Heart right ventricle (tissue), 16 donors: ENCODE measurements around the gene PRR14L. TPM values are rescaled to one million over a fixed set of nuclear protein-coding genes. Genes with fewer than 3 reads are reported as not detected.
A peak's percentile ranks its signal among the peaks of the same experiment; 100 is the strongest.

Source experiments
- ATAC-seq, 8 donors: fragments of 200-7000 bp; cut with Tn5 transposase; one replicate each; pipeline ENCODE4 v1.9.1; 2020; ENCODE audit warnings: mild to moderate bottlenecking in 8 of 8, moderate library complexity in 8 of 8, moderate number of reproducible peaks in 1 of 8
- DNase-seq, 2 donors: peaks; one replicate each; pipeline ENCODE4 v3.0.0-alpha.2; 2020
- H3K27ac ChIP-seq, 10 donors: fragments of 200-600 bp; sonication (generic) in 2 of 10; one replicate each; pipeline versions ENCODE4 v1.5.0 to v1.8.0; 2020 to 2022; ENCODE audit warnings: mild to moderate bottlenecking in 3 of 10
- H3K27me3 ChIP-seq, 7 donors: fragments of 200-600 bp; one replicate each; pipeline ENCODE4 v1.8.0; 2021 to 2022; ENCODE audit warnings: mild to moderate bottlenecking in 2 of 7
- H3K36me3 ChIP-seq, 9 donors: fragments of 200-600 bp; sonication (generic) in 1 of 9; one replicate each; pipeline versions ENCODE4 v1.5.0 to v1.8.0; 2020 to 2022; ENCODE audit warnings: mild to moderate bottlenecking in 2 of 9
- H3K4me1 ChIP-seq, 9 donors: fragments of 200-600 bp; sonication (generic) in 1 of 9; one replicate each; pipeline versions ENCODE4 v1.5.0 to v1.8.0; 2020 to 2022; ENCODE audit warnings: mild to moderate bottlenecking in 4 of 9
- H3K4me3 ChIP-seq, 10 donors: fragments of 200-600 bp; sonication (generic) in 2 of 10; one replicate each; pipeline versions ENCODE4 v1.5.0 to v1.8.0; 2020 to 2022; ENCODE audit warnings: mild to moderate bottlenecking in 7 of 10, moderate library complexity in 2 of 10
- H3K9me3 ChIP-seq, 11 donors: fragments of 200-600 bp in 10 of 11; sonication (generic) in 2 of 11; one replicate each; pipeline versions ENCODE4 v1.5.0 to v1.8.0; 2013 to 2022; ENCODE audit warnings: mild to moderate bottlenecking in 2 of 11, control low read depth in 1 of 11, moderate library complexity in 1 of 11
- WGBS, 2 donors: extraction: QIAGEN DNeasy Blood & Tissue Kit; methylation state at CpG; one replicate each; pipeline ENCODE4 v1.1.7; 2013; ENCODE audit warnings: inconsistent platforms in 1 of 2; 5-methylcytosine and 5-hydroxymethylcytosine counted together
- intact Hi-C, 10 donors: fragments of 100-400 bp; cut with DNase I; formaldehyde crosslinking; loops; one replicate each; pipeline versions ENCODE4 v1.11.1 to v1.14.2; 2022
- polyA plus RNA-seq, 2 donors: library from polyadenylated mRNA; stranded (reverse); fragments of 200-250 nt; gene quantifications; one replicate each; pipeline ENCODE4 v1.2.3, GENCODE V29; 2013
- total RNA-seq, 10 donors: library from RNA; stranded (reverse); fragmentation: NEBNext Ultra II Directional in 3 of 10; extraction: Animal tissue kit (Norgen Biotek cat#: 25700) in 3 of 10; gene quantifications; one replicate each; pipeline versions ENCODE4 v1.2.1 to v1.2.4, GENCODE V29; 2021 to 2023
- TF ChIP-seq, protein P1 (sequence below), 9 donors: fragments of 200-600 bp; sonication (generic) in 2 of 9; IDR thresholded peaks; one replicate each; pipeline versions ENCODE4 v1.5.0 to v1.8.0; 2021 to 2022; ENCODE audit warnings: antibody characterized with exemption in 9 of 9, mild to moderate bottlenecking in 5 of 9, moderate library complexity in 1 of 9
- donor health status: Arrhythmogenic right ventricular cardiomyopathy.
- donor health status: ischemic (EF 13 %, LVEDD 7.1; RV severe dilation, severe dysfunction).
- donor health status: healthy with polysubstance abuse.
- donor health status: DM: no; HTN: yes; CAD: no.
- donor health status: DM: no; HTN: no; CAD: no.
- donor health status: ischemic (EF 25% LVEDD 6.9; RV normal size, moderate dysfunction).
- donor health status: ischemic (EF 25% LVEDD 5.7; RV mildly dilated, moderate dysfunction).
- donor health status: healthy.
- donor health status: DM: yes; HTN: yes; CAD: no.
- donor health status: Ischemic cardiomyopathy.
- donor health status: ischemic (EF 35%, LVEDD 5.7; RV mildly dilated, moderate dysfunction).
- donor health status: nonischemic (EF 11% LVEDD 7.7; RV severe dilation, severe dysfunction).
- donor health status: DM: yes; HTN: yes; CAD: no.
- donor health status: PGD.
- donor health status: ischemic (EF 29% LVEDD 5.4; RV normal size, mild dysfunction).
- donor health status: nonischemic (EF 23%, LVEDD 6.1; RV moderate dilation, normal function).

The PRR14L gene
- total and polyA plus RNA-seq, 12 donors, result 4.0 to 19.6 (median 17.0) TPM

GRCh38 chr22:31631436-31631835 is 118.5 kb downstream of the PRR14L start:
- TF ChIP-seq, protein P1, sequence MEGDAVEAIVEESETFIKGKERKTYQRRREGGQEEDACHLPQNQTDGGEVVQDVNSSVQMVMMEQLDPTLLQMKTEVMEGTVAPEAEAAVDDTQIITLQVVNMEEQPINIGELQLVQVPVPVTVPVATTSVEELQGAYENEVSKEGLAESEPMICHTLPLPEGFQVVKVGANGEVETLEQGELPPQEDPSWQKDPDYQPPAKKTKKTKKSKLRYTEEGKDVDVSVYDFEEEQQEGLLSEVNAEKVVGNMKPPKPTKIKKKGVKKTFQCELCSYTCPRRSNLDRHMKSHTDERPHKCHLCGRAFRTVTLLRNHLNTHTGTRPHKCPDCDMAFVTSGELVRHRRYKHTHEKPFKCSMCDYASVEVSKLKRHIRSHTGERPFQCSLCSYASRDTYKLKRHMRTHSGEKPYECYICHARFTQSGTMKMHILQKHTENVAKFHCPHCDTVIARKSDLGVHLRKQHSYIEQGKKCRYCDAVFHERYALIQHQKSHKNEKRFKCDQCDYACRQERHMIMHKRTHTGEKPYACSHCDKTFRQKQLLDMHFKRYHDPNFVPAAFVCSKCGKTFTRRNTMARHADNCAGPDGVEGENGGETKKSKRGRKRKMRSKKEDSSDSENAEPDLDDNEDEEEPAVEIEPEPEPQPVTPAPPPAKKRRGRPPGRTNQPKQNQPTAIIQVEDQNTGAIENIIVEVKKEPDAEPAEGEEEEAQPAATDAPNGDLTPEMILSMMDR (IDR thresholded peaks at IDR 0.05), result no peak
- H3K27ac ChIP-seq, result peak overlapping the region in 9 of 10 donors; percentile 86 to 97 (median 94)
- ATAC-seq (no peak), DNase-seq (no peak)
- H3K4me3 ChIP-seq, result peak overlapping the region in 7 of 10 donors; percentile 77 to 93 (median 81)
- intact Hi-C loops, result loop anchor here in 7 of 10 donors (5.0 to 10.0 kb wide), 5 partner anchors 69 to 287 kb away; partner anchors contain the start of gene PATZ1 (in 3 of the 7)
- WGBS, 2 donors, result 83 to 88% methylated on average over 9 of the region's 9 CpGs
- peaks cover 14 to 71% (median 38%) of the 10 kb centered on the region in 9 donors for H3K4me1 ChIP-seq
- H3K9me3 ChIP-seq, result no peaks in the 10 kb centered on the region
- H3K27me3 ChIP-seq, result no peaks in the 10 kb centered on the region
- H3K36me3 ChIP-seq, result peaks cover 0 to 13% (median 0%) of the 10 kb centered on the region in 9 donors

Other genes starting within 250 kb of the PRR14L start
- 10 to 100 TPM; 16.3 to 30.0 (median 18.7) TPM for gene PISD, start 87.9 kb downstream of the PRR14L start, total RNA-seq
- 10 to 100 TPM; 15.5 to 20.6 TPM for gene PISD, start 87.9 kb downstream of the PRR14L start, polyA plus RNA-seq
- gene DEPDC5, start 3.9 kb upstream of the PRR14L start, total RNA-seq, result 10 to 100 TPM; 11.1 to 19.1 (median 15.1) TPM
- gene DEPDC5, start 3.9 kb upstream of the PRR14L start, polyA plus RNA-seq, result 1 to 10 TPM; 6.2 to 7.8 TPM
- 100 to 1,000 TPM in 2 of 10 donors, 10 to 100 TPM in 8; 57.7 to 115 (median 75.8) TPM for gene YWHAH, start 194.4 kb upstream of the PRR14L start, total RNA-seq
- 10 to 100 TPM; 38.8 to 87.2 TPM for gene YWHAH, start 194.4 kb upstream of the PRR14L start, polyA plus RNA-seq